HepG2 (cell line): ENCODE data around the gene FAM219B. TPM values are rescaled to one million over a fixed set of nuclear protein-coding genes. Genes with fewer than 3 reads are reported as not detected.

Source experiments
- ATAC-seq: fragments of 200-7000 bp; cut with Tn5 transposase; 3 replicates; pipeline ENCODE4 v1.9.1; 2020; ENCODE audit warnings: mild to moderate bottlenecking, moderate library complexity
- BruUV-seq: library from RNA; stranded (reverse); fragments of 400-500 nt; replicated peaks from 2 replicates; lab custom pipeline; 2021; lab: Mats Ljungman, UMichigan
- CTCF ChIA-PET: fragments of 300-600 bp; formaldehyde crosslinking; extraction: SDS; loops from one replicate; lab custom pipeline; 2021; ENCODE audit warnings: low total read pairs, inconsistent platforms, low intra/inter-chr PET ratio; lab: Yijun Ruan, JAX
- POLR2A ChIA-PET: fragments of 350-600 bp; sonication (Branson Sonifier 250); formaldehyde crosslinking; loops from one replicate; lab custom pipeline; 2020; ENCODE audit warnings: antibody characterized with exemption, inconsistent platforms; lab: Yijun Ruan, JAX
- DNase-seq: peaks from one replicate; pipeline ENCODE4 v3.0.0-alpha.2; 2015; ENCODE audit warnings: low spot score
- FAIRE-seq: peaks from 3 replicates; lab custom pipeline; 2011; peaks lifted over from hg19 to GRCh38; lab: Jason Lieb, UNC
- H2AFZ ChIP-seq: one replicate; pipeline ENCODE4 v1.6.1; 2011; ENCODE audit warnings: low read length, inconsistent platforms
- H3K27ac ChIP-seq: fragments of 300-600 bp; 3 replicates; pipeline ENCODE4 v1.8.0; 2011; ENCODE audit warnings: mixed run types, mild to moderate bottlenecking, mixed read lengths, low read length, inconsistent platforms; ENCODE audit not compliant: insufficient read depth; ENCODE audit errors: extremely low read length
- H3K27me3 ChIP-seq, 2 experiments: fragments of 200-600 bp in 1 of 2; 2 replicates in 1 of 2; 3 replicates in 1 of 2; pipeline versions ENCODE4 v1.6.0 to v1.8.0; 2011; ENCODE audit warnings: low read length in 2 of 2, mild to moderate bottlenecking in 2 of 2, moderate library complexity in 2 of 2, inconsistent platforms in 1 of 2; ENCODE audit not compliant: insufficient read depth in 2 of 2, control insufficient read depth in 1 of 2
- H3K36me3 ChIP-seq, 2 experiments: fragments of 200-600 bp in 1 of 2; replicated peaks in 1 of 2; 2 replicates in 1 of 2; 3 replicates in 1 of 2; pipeline versions ENCODE4 v1.5.1 to v1.8.0; 2011; ENCODE audit warnings: low read length in 2 of 2, inconsistent platforms in 1 of 2; ENCODE audit not compliant: insufficient read depth in 2 of 2, control insufficient read depth in 1 of 2
- H3K4me1 ChIP-seq: 2 replicates; pipeline ENCODE4 v1.5.1; 2012; ENCODE audit warnings: low read length, inconsistent platforms; ENCODE audit not compliant: insufficient read depth
- H3K4me2 ChIP-seq: 2 replicates; pipeline ENCODE4 v1.6.0; 2011; ENCODE audit warnings: low read depth, low read length, inconsistent platforms
- H3K4me3 ChIP-seq, 3 experiments: fragments of 200-600 bp in 1 of 3; sonication (generic), shearing (Covaris generic) in 1 of 3; replicated peaks in 1 of 3; 2 replicates each; pipeline ENCODE4 v1.5.1; 2011 to 2016; ENCODE audit warnings: low read length in 3 of 3, inconsistent platforms in 2 of 3, low read depth in 2 of 3, mild to moderate bottlenecking in 2 of 3, control low read depth in 1 of 3, mixed read lengths in 1 of 3; ENCODE audit not compliant: insufficient read depth in 1 of 3
- H3K79me2 ChIP-seq: one replicate; pipeline ENCODE4 v1.6.1; 2011; ENCODE audit warnings: low read length, inconsistent platforms; ENCODE audit not compliant: insufficient read depth
- H3K9ac ChIP-seq: 2 replicates; pipeline ENCODE4 v1.6.0; 2011; ENCODE audit warnings: mild to moderate bottlenecking, low read depth, low read length, inconsistent platforms; ENCODE audit not compliant: insufficient read depth
- H3K9me3 ChIP-seq: 2 replicates; pipeline ENCODE4 v1.5.1; 2012; ENCODE audit warnings: mild to moderate bottlenecking, low read length
- H4K20me1 ChIP-seq: 2 replicates; pipeline ENCODE4 v1.6.0; 2011; ENCODE audit warnings: inconsistent platforms, mild to moderate bottlenecking, low read length, moderate library complexity; ENCODE audit not compliant: insufficient read depth
- ATM ChIP-seq: fragments of 450-650 bp; IDR thresholded peaks from 2 replicates; pipeline ENCODE4 v1.7.1; 2017; ENCODE audit warnings: mild to moderate bottlenecking, borderline replicate concordance
- GABPA ChIP-seq, 2 experiments: IDR thresholded peaks; 2 replicates each; pipeline ENCODE4 v1.6.1; 2011 to 2016; ENCODE audit warnings: low read depth in 2 of 2, low read length in 1 of 2, missing biosample characterization in 1 of 2, missing genetic modification characterization in 1 of 2
- GLMP ChIP-seq: sonication (generic); formaldehyde crosslinking; IDR thresholded peaks from 2 replicates; pipeline ENCODE4 v1.9.0; 2021; ENCODE audit warnings: missing genetic modification reagents, mild to moderate bottlenecking, borderline replicate concordance
- HBP1 ChIP-seq: IDR thresholded peaks from 2 replicates; pipeline ENCODE4 v1.6.1; 2016; ENCODE audit warnings: low read depth, control low read depth
- MAFK ChIP-seq, 2 experiments: IDR thresholded peaks in 1 of 2; conservative IDR thresholded peaks in 1 of 2; 2 replicates each; pipeline ENCODE4 v1.6.1; 2011; ENCODE audit warnings: improper control_type of control experiment in 2 of 2, low read length in 2 of 2
- MXD3 ChIP-seq: IDR thresholded peaks from 2 replicates; pipeline ENCODE4 v1.6.1; 2016; ENCODE audit warnings: mild to moderate bottlenecking, missing biosample characterization, missing genetic modification reagents
- TGIF2 ChIP-seq: IDR thresholded peaks from 2 replicates; pipeline ENCODE4 v1.6.1; 2016; ENCODE audit warnings: control low read depth, missing compliant biosample characterization
- ZNF251 ChIP-seq: sonication (generic); formaldehyde crosslinking; IDR thresholded peaks from 2 replicates; pipeline ENCODE4 v1.9.0; 2021; ENCODE audit warnings: mild to moderate bottlenecking, missing genetic modification reagents
- ZNF792 ChIP-seq: IDR thresholded peaks from 2 replicates; pipeline ENCODE4 v1.6.1; 2016
- ZNF816 ChIP-seq: sonication (generic); formaldehyde crosslinking; IDR thresholded peaks from 2 replicates; pipeline ENCODE4 v1.8.0; 2022; ENCODE audit warnings: missing genetic modification reagents, mild to moderate bottlenecking, borderline replicate concordance
- WGBS: methylation state at CpG from one replicate; pipeline ENCODE4 v1.1.6; 2017; ENCODE audit warnings: low lambda C conversion rate; 5-methylcytosine and 5-hydroxymethylcytosine counted together
- in situ Hi-C: cut with HindIII; loops from 2 replicates; pipeline ENCODE4 v1.10.0; 2017; ENCODE audit warnings: low pct_unique_long_range_greater_than_20kb; ENCODE audit not compliant: extremely low pct_ligation_motif_present
- intact Hi-C: fragments of 100-400 bp; cut with micrococcal nuclease; formaldehyde crosslinking; loops from one replicate; pipeline ENCODE4 v1.10.0; 2022; ENCODE audit not compliant: unreplicated experiment
- polyA plus RNA-seq, 8 experiments: library from polyadenylated mRNA; depleted of rRNA in 3 of 8; stranded (reverse) in 7 of 8; unstranded in 1 of 8; fragments of >200 nt; fragmentation: Illumina TruSeq in 4 of 8; extraction: Trizol in 4 of 8; gene quantifications; 2 replicates each; pipeline versions ENCODE4 v1.2.1 to v1.2.3, GENCODE V29; 2011 to 2016; ENCODE audit warnings: low read depth in 4 of 8, missing spikeins in 1 of 8, mixed read lengths in 1 of 8; ENCODE audit not compliant: insufficient read depth in 1 of 8
- total RNA-seq, 5 experiments: library from RNA; depleted of rRNA; stranded (reverse); fragments of >200 nt; fragmentation: Illumina TruSeq; extraction: Trizol; gene quantifications; 2 replicates each; pipeline ENCODE4 v1.2.3, GENCODE V29; 2016; ENCODE audit warnings: low read depth in 1 of 5

The FAM219B gene
- total and polyA plus RNA-seq, 2 of the 13 experiments (the other 11 are each of a cell fraction or from before 2014, with no cell fraction given): 36.6 to 50.2 TPM

- TF ChIP-seq MXD3 (CRISPR knock-in tag): 0 out of 2 replicates have a peak, but pooled peaks have one; percentile 9
- TF ChIP-seq, all 625 proteins: peak for 3
These were observed 49.4 kb upstream of the FAM219B start (continued) for GRCh38 chr15:74955796-74956647.

- Histone ChIP-seq H3K79me2 (no peaks in the 10 kb centered on the region), H3K27ac (no peak overlapping the region), H3K36me3 (no peaks in the 10 kb centered on the region), H3K4me2 (no peak overlapping the region), H3K9me3 (no peaks in the 10 kb centered on the region), H3K4me1 (peaks cover 18% of the 10 kb centered on the region), H4K20me1 (no peaks in the 10 kb centered on the region), H3K4me3 (no peak overlapping the region), H3K9ac (no peak overlapping the region), H3K27me3 (peaks cover 2 to 48% of the 10 kb centered on the region in 2 experiments; a peak in 3 of 5 replicates), H2AFZ (no peak overlapping the region)
- FAIRE-seq (no peak), DNase-seq (no peak), ATAC-seq (no peak)
- ChIA-PET CTCF (no interaction called here), POLR2A (no interaction called here)
- TF ChIP-seq ZNF792 (CRISPR knock-in tag): no peak
- TF ChIP-seq ZNF816: no peak
- no peak for TF ChIP-seq GABPA (IDR thresholded peaks at IDR 0.05; ENCODE audit: low read depth, low read length)
- no peak for TF ChIP-seq GABPA (CRISPR knock-in tag; IDR thresholded peaks at IDR 0.05; ENCODE audit: low read depth)
- TF ChIP-seq TGIF2: no peak
- TF ChIP-seq ZNF251: no peak
- TF ChIP-seq MAFK (conservative IDR thresholded peaks at IDR 0.05 in 1 of 2, IDR thresholded peaks at IDR 0.05 in 1 of 2; ENCODE audit: low read length in 2 of 2): no peak
- no peak for TF ChIP-seq ATM
- TF ChIP-seq GLMP (CRISPR knock-in tag): no peak
- no peak for TF ChIP-seq HBP1
- BruUV-seq: no TSS peak
- intact Hi-C loops (no loop called here), in situ Hi-C loops (loop anchor here (10.0 kb wide), 2 partner anchors 180 to 320 kb away; no protein-coding TSS in a partner anchor)
- WGBS: 31% methylated on average over 6 of the region's 8 CpGs
These were observed 48.4 kb upstream of the FAM219B start for GRCh38 chr15:74955017-74955416.
